HG03066 (cell line): ENCODE measurements around the gene CD300LB.
"Not testable (repeated sequence)": the region's sequence is repeated elsewhere in the genome, so short reads cannot be mapped to it uniquely, and the experiment has no call there.

ENCODE experiments used
- ATAC-seq: cut with Tn5 transposase; IDR thresholded peaks from one replicate; pipeline ENCODE4 v1.9.1; 2021; ENCODE audit warnings: low read depth; ENCODE audit not compliant: unreplicated experiment

The CD300LB gene

DNA sequence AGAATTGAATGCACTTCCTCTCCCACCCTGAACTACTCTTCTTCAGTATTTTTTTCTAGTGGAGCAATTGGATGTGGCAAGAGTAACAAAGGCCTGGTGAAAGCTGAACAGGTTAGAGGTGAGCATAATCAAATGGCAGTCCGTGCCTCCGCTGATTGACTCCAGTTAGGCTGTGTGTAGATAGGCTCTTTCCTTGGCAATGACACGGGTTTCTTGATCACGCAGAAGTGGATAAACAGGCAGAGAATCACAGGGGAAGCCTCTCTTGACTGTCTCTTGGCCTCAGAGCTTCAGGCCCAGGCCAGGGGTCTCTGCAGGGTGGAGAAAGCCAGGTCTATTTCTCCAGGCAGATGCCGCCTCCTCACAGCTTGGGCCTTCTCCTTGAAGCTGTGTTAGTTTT lies 4.2 kb downstream of the CD300LB start:
- ATAC-seq, result no peak

DNA sequence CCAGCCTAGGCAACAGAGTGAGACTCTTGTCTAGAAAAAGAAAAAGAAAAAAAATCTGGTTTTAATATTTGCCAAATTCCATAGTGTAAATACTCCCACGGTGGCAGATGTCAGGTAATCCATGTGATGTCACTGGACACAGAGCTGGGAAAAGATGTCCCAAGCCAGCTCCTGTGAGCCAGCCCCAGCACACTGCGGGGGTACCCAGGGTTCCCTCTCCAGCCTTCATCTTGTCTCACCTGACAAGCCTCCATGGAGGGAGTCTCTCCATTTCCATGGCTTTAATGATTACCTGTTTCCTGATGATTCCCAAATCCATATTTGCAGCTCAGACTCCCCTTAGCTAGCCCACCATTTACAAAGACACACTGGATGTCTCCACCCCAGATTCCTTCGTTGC lies 4.6 kb downstream of the CD300LB start:
- ATAC-seq, result no peak

DNA sequence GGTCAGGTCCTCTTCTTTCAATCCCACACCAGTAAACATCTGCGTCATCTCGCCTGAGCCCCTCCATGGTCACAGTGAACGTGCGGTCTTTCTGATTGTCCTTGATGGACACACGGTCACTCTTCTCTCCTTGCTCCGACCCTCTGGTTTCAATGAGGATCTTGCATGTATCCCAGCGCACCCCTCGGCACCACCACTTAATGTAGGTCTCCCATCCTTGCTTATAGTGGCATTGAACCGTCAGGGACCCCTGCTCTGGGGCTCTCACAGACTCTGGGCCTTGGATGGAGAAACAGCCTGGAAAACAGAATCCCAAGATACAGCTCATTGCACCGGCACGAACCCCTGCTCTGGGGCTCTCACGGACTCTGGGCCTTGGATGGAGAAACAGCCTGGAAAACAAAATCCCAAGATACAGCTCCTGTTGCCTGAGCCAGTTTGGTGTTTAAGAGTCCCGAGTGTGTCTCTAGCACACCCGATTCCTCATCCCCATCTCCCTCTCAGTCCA lies 5.4 kb downstream of the CD300LB start:
- ATAC-seq, result no peak

DNA sequence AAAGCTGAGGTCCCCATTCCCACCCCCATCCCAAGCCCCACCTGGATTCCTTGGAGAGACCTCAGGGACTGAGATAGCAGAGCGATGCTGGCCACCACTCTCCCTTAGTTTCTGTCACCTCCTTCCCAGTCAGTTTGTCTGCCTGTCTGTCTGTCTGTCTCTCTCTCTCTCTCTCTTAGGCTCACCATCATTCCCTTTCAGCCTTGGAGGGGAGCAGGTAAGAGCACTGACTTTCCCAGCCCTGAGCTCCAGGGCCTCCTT lies 5.9 kb downstream of the CD300LB start:
- no peak for ATAC-seq

DNA sequence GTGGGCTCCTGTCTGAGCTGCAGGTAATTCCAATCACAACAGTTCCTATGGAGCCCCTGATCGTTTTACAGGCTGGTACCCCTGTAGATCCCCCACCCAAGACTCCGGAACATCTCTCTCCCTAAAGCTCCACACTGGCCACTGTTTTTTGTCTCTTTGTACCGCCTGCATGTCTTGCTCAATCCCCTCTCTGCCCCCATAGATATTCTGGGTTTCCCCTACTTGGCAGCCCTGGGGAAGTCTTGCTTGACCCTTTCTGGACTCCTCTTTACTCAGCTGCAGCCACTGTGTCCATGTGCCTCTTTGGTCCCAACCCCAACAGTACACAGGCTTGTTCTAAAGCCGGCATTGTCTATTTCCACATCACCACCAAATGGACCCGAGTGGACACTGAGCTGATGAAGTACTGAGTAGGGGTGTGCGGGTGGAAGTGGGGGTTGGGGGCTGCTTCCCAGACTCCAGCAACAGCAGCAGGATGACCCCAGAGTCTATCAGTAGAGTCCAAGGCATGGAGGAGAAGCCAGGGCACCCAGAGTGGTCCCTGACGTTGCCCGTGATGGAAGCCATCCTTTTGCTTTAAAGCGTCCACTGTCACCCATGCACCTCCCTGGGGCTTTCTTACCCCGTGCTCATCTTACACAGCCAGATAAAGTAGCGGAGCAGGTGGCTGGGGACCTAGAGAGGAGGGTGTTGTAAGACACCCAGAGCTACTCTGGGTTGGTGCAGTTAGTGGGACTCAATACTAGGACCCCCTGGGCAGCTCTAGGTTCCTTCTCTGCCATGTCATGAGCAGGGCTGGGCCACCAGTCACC lies 6.4 kb downstream of the CD300LB start:
- no peak for ATAC-seq

DNA sequence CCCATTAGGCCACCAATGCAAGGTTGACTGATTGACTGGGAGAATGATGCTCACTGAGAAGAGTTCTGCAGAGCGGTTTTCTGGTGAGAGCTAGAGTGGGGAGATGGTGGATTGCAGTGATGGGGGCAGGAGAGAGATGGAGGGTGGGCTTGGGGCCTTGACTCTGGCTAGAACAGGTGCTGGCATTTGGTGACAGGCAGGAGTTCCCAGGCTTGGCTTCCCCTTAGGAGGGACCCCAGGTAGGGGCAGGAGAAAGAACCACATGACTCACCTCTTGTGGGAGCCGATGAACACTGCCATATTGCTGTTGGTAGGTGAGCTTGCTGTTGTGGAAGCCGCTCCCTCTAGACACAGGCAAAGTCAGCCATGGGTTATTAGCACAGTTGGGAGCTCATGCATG lies 8.0 kb downstream of the CD300LB start:
- no peak for ATAC-seq

DNA sequence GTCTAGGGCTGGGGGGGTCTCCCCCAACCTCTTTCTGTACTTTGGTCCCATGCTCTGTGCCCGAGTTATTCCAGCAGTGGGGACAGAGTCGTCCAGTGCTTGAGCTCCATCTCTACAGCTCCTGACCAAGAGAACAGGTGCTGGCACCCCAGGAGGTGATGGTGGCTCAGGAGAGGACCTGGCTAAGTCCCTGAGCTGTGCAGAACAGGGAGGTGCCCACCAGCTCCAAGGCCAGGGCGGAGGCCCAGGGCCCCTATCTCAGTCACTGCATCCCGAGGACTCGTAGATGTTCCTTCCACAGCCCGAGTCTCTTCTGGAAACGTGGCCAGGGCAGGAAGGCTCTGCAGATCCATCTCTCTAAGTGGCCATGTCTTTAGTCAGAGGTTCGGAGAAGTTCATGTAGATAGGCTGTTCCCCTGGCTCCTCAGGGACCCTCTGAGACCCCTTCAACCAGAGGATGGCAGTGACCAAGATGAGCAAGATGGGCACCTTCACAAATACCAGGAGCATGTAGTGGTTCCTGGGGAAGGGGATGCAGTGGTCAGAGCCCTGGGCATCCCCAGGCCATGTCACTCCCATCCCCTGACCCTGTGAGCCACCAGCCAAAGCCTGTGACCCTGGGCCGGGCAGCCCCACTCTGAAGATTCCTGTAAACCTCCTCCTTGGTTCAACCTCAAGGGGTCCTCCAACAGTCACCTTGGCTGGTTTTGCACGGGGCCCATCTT lies 8.7 kb downstream of the CD300LB start:
- no peak for ATAC-seq

DNA sequence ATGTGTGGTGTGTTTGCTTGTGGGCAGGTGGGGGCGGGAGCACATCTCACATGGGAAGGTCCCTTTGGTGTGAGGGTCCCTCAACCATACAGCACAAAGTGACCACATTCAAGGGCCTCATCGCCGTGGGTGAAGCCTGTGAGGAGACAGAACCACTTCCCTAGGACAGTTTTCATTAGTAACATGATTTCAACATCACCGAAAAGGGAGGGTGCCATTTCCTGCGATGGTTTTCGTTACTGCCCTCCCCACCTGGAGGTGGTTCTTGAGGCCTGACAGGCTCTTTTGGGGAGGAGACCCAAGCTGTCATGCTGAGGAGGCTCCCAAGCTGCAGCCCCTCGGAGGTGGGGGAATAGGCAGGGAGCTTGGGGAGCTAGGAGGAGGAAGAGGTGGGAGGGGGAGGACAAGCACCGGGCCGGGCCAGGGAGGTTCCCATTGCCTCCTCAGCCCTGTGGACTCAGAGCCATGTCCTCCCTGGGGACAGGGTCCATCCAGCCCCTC lies 9.5 kb downstream of the CD300LB start:
- no peak for ATAC-seq

DNA sequence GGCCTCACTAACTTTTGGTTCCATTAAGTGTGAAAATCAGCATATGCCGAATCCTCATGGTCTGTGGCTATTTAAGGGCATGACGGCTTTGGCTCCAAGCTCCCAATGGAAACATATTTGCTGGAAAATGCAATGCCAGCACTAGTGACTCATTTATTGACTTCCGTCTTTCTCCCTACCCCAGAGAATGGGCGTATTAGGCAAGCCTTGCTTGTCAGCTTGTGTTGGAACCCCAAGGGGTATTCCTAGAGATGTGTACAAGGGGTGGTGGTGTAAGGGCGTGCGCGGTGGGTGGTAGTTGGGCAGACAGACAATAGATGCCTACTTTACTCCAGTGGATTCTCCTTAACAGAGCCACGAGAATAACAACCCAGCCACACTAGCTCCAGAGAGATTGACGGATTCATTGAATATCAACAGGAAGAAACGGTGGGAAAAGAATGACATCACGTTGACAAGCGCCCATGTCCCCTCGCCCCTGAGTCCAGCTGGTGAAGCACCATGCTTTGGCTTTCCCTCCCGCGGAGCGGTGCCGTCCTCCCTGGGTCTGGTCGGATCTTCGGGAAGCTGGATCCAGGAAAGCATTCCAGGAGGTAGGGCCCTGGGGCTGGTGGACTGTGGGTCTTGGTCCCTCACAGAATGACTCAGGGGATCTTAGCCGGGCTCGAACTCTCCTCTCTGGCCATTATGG lies 10.3 kb downstream of the CD300LB start:
- no peak for ATAC-seq

DNA sequence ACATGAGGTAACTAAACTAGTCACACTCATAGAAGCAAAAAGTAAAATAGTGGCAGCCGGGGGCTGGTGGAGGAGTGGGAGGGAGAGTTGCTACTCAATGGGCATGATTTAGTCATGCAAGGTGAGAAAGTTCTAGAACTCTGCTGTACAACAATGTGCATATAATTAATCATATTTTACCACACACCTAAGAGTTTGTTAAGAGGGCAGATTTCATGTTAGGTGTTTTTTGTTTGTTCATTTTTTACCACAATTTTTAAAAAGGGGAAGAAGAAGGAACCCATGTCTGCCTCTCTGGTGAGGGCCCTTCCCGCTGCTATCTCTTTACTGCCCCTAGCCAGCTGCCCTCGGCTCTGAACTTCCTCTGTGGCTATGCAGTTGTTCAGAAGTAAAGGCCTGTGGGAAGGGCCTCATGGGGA lies 11.2 kb downstream of the CD300LB start:
- ATAC-seq, result no peak

DNA sequence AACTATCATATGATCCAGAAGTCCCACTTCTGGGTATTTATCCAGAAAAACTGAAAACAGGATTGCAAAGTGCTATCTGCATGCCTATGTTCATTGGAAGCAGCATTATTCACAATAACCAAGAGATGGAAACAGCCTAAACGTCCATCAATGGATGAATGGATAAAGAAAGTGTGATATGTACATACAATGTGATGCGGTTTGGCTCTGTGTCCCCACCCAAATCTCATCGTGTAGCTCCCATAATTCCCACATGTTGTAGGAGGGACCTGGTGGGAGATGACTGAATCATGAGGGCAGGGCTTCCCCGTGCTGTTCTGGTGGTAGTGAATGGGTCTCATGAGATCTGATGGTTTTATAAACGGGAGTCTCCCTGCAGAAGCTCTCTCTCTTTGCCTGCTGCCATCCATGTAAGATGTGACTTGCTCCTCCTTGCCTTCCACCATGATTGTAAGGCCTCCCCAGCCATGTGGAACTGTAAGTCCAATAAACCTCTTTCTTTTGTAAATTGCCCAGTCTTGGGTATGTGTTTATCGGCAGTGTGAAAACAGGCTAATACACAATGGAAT lies 12.8 kb downstream of the CD300LB start:
- ATAC-seq, result not testable (repeated sequence)

DNA sequence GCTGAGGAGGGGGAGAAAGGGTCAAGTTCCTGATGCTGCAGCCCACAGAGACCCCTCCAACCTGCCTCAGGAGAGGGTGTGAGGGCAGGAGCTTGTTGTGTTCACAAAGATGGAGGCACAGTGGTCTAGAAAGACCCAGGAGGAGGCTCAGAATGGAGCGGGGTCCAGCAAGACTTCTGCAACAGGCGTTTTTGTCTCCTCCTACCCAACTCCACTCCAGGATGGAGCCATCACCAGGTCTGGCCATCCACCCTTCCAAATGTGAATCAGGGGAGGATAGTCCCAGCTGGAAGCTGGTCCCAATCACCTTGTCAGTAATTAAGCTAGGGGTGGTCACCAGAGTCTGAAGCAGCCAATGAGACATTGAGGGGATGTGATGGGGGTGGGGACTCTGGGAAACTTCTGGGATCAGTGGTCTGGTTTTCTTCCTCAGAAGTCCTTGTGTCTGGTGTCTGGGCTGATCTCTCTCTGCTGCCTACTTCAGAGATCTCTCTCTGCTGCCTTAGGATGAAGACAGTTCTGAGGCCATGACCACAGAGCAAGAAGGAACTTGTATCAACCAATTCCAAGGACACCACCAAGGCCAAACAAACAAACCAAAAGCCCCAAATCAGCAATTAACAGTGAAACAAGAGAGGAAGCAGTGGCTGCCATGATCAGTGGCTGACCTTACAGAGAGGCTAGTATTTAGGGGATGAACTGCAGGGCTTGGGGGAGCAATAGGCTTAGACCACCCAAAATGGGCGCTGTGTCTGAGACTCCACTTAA lies 14.5 kb downstream of the CD300LB start:
- no peak for ATAC-seq

DNA sequence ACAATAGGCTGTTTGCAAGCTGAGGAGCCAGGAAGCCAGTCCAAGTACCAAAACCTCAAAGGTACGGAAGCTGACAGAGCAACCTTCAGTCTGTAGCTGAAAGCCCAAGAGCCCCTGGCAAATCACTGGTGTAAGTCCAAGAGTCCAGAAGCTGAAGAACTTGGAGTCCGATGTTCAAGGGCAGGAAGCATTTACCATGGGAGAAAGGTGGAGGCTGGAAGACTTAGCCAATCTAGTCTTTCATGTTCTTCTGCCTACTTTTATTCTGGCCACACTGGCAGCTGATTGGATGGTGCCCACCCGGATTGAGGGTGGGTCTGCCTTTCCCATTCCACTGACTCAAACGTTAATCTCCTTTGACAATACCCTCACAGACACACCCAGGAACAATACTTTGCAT lies 15.3 kb downstream of the CD300LB start:
- no peak for ATAC-seq

DNA sequence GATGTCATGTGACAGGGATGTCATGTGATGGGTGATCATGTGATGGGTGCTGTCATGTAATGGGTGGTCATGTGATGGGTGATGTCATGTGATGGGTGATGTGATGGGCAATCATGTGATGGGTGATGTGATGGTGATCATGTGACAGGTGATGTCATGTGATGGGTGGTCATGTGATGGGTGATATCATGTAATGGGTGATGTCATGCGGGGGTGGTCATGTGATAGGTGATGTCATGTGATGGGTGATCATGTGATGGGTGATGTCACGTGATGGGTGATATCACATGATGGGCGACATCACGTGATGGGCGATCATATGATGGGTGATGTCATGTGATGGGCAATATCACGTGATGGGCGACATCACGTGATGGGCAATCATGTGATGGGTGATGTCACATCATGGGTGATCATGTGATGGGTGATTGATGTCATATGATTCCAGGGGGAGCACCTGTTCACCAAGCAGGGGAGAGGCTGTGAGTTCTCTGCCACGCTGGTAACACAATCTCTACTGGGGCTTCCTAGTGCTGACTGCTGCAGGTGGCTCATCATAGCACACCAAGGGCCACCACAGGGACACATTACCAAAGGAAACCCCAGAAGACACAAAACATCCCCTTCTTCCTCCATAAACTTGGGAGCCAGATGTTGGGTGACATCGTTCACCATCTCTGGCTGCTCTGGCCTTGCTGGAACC lies 16.5 kb downstream of the CD300LB start:
- ATAC-seq, result no peak

DNA sequence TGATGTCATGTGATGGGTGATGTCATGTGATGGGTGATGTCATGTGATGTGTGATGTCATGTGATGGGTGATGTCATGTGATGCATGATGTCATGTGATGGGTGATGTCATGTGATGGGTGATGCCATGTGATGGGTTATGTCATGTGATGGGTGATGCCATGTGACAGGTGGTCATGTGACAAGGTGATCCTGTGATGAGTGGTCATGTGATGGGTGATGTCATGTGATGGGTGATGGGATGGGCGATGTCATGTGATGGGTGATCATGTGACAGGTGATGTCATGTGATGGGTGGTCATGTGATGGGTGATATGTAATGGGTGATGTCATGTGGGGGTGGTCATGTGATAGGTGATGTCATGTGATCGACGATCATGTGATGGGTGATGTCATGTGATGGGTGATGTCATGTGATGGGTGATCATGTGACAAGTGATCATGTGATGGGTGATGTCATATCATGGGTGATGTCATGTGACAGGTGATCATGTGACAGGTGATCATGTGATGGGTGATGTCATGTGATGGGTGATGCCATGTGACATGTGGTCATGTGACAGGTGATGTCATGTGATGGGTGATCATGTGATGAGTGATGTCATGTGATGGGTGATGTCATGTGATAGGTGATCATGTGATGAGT lies 17.2 kb downstream of the CD300LB start:
- no peak for ATAC-seq

DNA sequence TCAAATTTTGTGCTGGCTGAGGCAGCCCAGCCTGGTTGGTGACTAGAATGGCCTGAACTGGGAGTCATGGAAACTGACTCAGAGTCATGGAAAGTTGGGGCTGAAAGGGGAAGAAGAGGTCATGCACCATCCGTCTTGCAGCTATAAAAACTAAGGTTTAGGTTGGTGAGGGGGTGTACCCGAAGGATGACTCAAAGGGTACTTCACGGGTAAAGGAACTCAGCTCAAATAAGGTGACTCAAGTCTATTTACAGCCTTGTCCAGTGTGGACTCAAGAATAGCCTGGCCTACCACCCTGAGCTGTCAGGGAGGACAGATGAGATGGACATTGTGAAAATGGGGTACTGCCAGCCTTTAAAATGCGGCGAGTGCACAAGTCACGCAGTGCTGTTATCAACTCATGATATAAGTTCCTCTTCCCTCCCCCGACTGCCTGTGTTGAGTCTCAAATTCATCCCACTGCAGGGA lies 18.6 kb downstream of the CD300LB start:
- no peak for ATAC-seq

DNA sequence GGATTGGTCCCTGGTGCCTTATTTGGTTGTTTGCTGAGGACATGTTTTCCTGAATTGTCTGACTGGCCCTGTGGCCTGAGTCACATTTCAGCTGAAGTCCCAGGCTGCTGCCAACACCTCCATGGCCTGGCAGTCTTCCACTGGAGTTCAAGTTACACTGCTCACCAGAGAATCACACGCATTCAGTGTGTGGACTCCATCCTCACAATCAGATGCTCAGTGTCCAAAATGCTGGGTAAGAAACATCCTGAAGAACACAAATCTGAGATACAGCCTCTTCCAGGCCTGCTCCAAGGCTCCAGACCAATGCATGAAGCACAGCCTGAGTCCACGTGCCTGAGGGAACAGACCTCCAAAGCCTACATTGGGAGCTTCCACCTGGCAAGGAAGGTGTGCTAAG lies 19.2 kb downstream of the CD300LB start:
- no peak for ATAC-seq

DNA sequence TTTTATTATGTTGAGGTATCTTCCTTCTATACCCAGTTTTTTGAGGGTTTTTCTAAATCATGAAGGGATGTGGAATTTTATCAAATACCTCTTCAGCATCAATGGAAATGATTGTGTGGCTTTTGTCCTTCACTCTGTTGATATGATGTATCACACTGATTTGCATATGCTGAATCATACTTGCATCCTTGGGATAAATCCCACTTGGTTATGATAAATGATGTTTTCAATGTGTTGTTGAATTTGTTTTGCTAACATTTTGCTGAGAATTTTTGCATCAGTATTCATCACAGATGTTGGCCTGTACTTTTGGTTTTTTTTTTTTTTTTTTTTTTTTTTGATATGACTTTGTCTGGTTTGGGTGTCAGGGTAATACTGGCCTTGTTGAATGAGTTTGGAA lies 23.1 kb downstream of the CD300LB start:
- ATAC-seq, result no peak

DNA sequence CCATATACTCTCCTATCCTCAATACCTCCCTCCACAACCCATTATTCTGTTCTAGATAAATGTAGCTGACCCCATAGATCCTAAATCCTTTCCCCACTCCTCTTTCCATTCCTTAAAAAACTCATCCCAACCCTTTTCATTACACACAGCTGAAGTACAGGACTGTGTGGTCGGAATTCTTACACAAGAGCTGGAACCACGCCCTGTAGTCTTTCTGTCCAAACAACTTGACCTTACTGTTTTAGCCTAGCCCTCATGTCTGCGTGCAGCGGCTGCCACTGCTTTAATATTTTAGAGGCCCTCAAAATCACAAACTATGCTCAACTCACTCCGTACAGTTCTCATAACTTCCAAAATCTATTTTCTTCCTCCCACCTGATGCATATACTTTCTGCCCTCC lies 27.3 kb downstream of the CD300LB start:
- not testable (repeated sequence) for ATAC-seq
